H54 (cell line): ENCODE measurements around the gene SLAMF1.

Experiments used
- DNase-seq: peaks from one replicate; pipeline ENCODE4 v3.0.0; 2011; ENCODE audit warnings: low spot score, mixed read lengths; ENCODE audit not compliant: insufficient read length
- FAIRE-seq: peaks from 3 replicates; lab custom pipeline; 2011; peaks lifted over from hg19 to GRCh38; lab: Jason Lieb, UNC
- POLR2A ChIP-seq: IDR thresholded peaks from 2 replicates; pipeline ENCODE4 v1.6.1; 2011; ENCODE audit warnings: low read depth, mild to moderate bottlenecking, low read length

The SLAMF1 gene

GRCh38 chr1:160672789-160673695 is 26.2 kb upstream of the SLAMF1 start:
- no peak for TF ChIP-seq POLR2A
- DNase-seq, result no peak
- FAIRE-seq, result no peak

DNA sequence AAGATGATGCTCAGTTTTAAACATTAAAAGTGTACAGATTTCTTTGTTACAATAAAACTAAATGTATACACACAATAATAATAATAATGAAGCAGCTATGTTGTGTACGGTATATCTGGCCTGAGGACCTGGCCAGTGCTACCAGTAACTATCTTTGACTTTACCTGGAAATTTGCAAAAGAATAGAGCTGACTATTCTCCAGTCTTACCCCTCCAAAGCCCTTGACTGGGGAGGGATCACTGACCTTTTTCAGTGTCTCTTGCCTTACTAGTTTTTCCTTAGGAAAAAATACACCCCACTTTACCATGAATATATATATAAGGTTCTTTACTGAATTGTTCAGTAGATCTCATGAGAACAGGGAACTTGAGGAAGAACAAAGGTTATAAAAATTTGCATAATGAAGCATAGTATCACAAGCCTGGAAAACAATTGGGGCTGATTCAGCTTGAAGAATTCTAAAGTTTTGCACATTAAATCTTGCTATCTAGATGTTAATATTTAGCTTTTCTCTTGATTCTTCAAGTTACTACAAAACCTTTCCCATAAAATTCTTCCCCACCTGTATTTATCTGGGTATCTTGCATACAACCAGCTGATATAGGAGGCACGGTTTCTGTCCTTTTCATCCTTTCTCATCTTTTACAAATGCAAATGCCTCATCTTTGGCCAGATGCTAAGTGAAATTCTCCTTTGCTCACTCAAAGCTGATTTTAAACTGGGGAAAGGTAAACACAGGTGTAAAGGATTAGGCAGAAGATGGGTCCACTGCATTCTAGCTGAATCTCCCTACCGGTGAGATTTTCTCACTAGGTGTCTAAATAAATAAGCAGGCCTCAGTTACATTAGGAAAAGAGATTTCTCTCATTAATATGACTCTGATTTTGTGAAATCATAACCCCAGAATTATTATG is 25.0 kb upstream of the SLAMF1 start:
- DNase-seq (no peak), FAIRE-seq (no peak)
- no peak for TF ChIP-seq POLR2A

- DNase-seq, result no peak
- FAIRE-seq, result no peak
- TF ChIP-seq POLR2A, result no peak
Observed at GRCh38 chr1:160670701-160671100, 23.9 kb upstream of the SLAMF1 start.

- TF ChIP-seq POLR2A, result no peak
- FAIRE-seq (no peak), DNase-seq (no peak)
Observed at GRCh38 chr1:160669802-160670201, 23.0 kb upstream of the SLAMF1 start.

- no peak for TF ChIP-seq POLR2A
- FAIRE-seq (no peak), DNase-seq (no peak)
Observed at GRCh38 chr1:160669276-160669675, 22.4 kb upstream of the SLAMF1 start.

- no peak for TF ChIP-seq POLR2A
- DNase-seq (no peak), FAIRE-seq (no peak)
Observed at GRCh38 chr1:160667896-160668295, 21.1 kb upstream of the SLAMF1 start.

DNA sequence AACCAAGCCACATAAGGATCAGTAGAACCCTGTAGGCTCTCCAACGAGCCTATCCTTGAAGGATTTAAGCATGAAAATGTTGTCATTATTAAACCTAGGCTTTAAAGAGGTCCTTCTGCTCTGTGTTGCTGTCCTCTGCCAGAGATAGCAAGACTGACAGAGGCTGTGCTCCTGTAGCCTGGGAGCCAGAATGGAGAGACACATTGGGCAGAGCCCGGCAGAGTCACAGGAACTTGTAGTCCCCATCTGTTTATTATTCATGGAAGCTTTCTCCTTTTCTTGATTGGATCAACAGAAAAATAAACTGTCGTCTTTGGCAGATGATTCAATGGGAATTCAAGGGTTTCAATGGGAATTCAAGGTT is 19.2 kb upstream of the SLAMF1 start:
- FAIRE-seq (no peak), DNase-seq (no peak)
- no peak for TF ChIP-seq POLR2A

- FAIRE-seq (no peak), DNase-seq (no peak)
- no peak for TF ChIP-seq POLR2A
Observed at GRCh38 chr1:160665330-160666078, 18.7 kb upstream of the SLAMF1 start.

DNA sequence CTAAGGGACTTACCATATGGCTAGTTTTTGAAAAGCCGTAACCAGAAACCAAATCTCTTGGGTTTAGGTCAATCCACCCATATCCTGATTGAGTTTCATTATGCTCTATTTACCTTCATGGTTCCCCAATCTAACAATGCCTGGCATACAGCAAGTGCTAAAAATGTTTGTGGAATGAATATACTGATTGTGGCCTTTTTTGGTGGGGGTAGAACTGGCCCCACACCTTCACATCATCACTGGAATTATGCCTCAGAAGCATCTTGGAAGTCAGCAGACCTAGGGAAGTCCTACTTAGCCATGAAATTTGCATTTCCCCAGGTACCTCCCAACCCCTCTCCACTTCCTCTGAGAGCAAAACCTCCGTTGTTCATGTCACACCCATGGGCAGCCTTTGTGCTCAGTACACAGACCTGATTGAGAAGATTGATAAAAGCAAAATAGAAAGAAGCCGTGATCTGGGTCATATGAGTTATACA is 17.8 kb upstream of the SLAMF1 start:
- no peak for FAIRE-seq
- no peak for DNase-seq
- TF ChIP-seq POLR2A, result no peak

GRCh38 chr1:160662910-160663309 is 16.1 kb upstream of the SLAMF1 start:
- DNase-seq (no peak), FAIRE-seq (no peak)
- no peak for TF ChIP-seq POLR2A

- FAIRE-seq (no peak), DNase-seq (no peak)
- no peak for TF ChIP-seq POLR2A
Observed at GRCh38 chr1:160659566-160659965, 12.7 kb upstream of the SLAMF1 start.

DNA sequence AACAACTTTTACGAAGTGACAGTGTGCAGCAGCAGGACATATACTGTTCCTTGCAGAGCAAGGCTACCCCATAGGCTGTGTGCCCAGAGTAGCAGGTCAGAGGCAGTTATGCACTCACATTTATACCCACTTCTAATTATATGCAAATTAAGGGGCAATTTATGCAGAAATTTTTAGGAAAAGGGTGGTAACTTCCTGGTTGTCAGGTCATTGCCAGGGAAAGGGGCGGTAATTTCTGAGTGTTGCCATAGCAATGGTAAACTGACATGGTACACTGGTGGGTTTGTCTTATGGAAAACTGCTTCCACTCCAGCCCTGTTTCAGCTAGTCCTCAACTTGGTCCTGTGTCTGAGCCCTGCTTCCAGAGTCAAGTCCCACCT is 12.0 kb upstream of the SLAMF1 start:
- no peak for FAIRE-seq
- no peak for DNase-seq
- TF ChIP-seq POLR2A, result no peak

DNA sequence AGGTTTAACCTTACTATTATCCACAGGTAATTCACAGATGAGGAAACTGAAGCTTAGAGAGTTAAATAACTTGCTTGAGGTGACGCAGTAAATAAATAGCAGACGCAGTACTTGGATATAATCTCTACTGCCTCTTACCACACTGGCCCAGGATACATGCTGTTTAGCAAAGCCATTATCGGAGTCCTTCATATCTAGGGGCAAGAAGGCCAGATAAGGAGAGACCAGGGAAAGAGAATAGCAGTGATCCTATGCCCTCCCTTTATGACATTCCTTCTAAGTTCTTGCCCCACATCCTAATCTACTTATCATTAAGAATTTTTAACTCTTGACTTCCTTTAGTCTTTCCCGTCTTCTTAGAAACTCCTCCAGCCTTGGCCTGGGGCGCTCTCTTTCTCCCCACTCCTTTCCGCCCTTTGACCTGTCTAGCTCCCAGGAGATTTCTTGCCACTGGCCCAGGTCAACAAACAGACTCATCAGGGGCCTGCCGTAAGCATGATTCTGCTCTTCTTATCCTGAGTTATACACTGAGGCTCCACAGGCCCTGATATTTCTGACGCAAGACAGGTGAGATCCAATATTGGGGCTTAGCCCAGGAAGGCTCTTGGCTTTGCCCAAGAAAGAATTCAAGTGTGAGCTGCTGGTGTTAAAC is 11.4 kb upstream of the SLAMF1 start:
- no peak for FAIRE-seq
- TF ChIP-seq POLR2A, result no peak
- no peak for DNase-seq
